Measurements from ENCODE around the gene KRTAP2-1. TPM values are rescaled to one million over a fixed set of nuclear protein-coding genes. Genes with fewer than 3 reads are reported as not detected.

Gene KRTAP2-1
- total and polyA plus RNA-seq, 7 donors: not detected

- Histone ChIP-seq H3K27me3 (peaks cover 0 to 6% (median 0%) of the 10 kb centered on the region in 3 donors), H3K4me1 (no peaks in the 10 kb centered on the region), H3K27ac (no peak within 1 kb of the TSS), H3K36me3 (no peaks in the 10 kb centered on the region), H3K9me3 (no peaks in the 10 kb centered on the region), H3K4me3 (no peak within 1 kb of the TSS)
- no peak for DNase-seq
- intact Hi-C loops (cut with DNase I): no loop called here
- no peak for TF ChIP-seq POLR2A (IDR thresholded peaks at IDR 0.05)
- TF ChIP-seq POLR2AphosphoS5 (IDR thresholded peaks at IDR 0.05): no peak
- TF ChIP-seq CTCF (IDR thresholded peaks at IDR 0.05): no peak
- TF ChIP-seq EP300 (IDR thresholded peaks at IDR 0.05): no peak
- 85 to 91% methylated on average over 12 of the region's 12 CpGs for WGBS, 2 donors
These were observed 17.4 kb downstream of the KRTAP2-1 start, which contains the start of gene KRTAP1-4 for GRCh38 chr17:41029633-41030245. TSS of gene KRTAP1-4 (minus strand) at chr17:41030195. CDS start at chr17:41030078, 117 bp downstream.

GRCh38 chr17:41026715-41027471, 20.2 kb downstream of the KRTAP2-1 start, which contains the start of gene KRTAP1-5:
TSS of gene KRTAP1-5 (minus strand) at chr17:41027208. CDS start at chr17:41027155, 53 bp downstream.
- no peak within 1 kb of the TSS for H3K4me3 ChIP-seq
- no peaks in the 10 kb centered on the region for H3K4me1 ChIP-seq
- no peaks in the 10 kb centered on the region for H3K9me3 ChIP-seq
- no peak within 1 kb of the TSS for H3K27ac ChIP-seq
- DNase-seq: no peak
- intact Hi-C loops (cut with DNase I): no loop called here
- TF ChIP-seq EP300 (IDR thresholded peaks at IDR 0.05) (no peak), POLR2A (IDR thresholded peaks at IDR 0.05) (no peak), POLR2AphosphoS5 (IDR thresholded peaks at IDR 0.05) (no peak), CTCF (IDR thresholded peaks at IDR 0.05) (no peak)
- H3K36me3 ChIP-seq: no peaks in the 10 kb centered on the region
- peaks cover 0 to 6% (median 0%) of the 10 kb centered on the region in 3 donors for H3K27me3 ChIP-seq
- WGBS, 2 donors: 82 to 83% methylated on average over 9 of the region's 9 CpGs

- intact Hi-C loops (cut with DNase I): no loop called here
- Histone ChIP-seq H3K4me1 (no peaks in the 10 kb centered on the region), H3K27me3 (peaks cover 0 to 3% (median 0%) of the 10 kb centered on the region in 3 donors), H3K9me3 (no peaks in the 10 kb centered on the region), H3K27ac (no peak overlapping the region), H3K36me3 (no peaks in the 10 kb centered on the region), H3K4me3 (no peak overlapping the region)
- WGBS, 2 donors: 84 to 93% methylated on average over 3 of the region's 3 CpGs
- TF ChIP-seq CTCF (IDR thresholded peaks at IDR 0.05): no peak
- TF ChIP-seq POLR2A (IDR thresholded peaks at IDR 0.05): no peak
- no peak for TF ChIP-seq POLR2AphosphoS5 (IDR thresholded peaks at IDR 0.05)
- TF ChIP-seq EP300 (IDR thresholded peaks at IDR 0.05): no peak
- no peak for DNase-seq
These were observed 22.4 kb downstream of the KRTAP2-1 start for GRCh38 chr17:41024697-41025096.

GRCh38 chr17:41020336-41020735, 26.8 kb downstream of the KRTAP2-1 start:
- H3K36me3 ChIP-seq: no peaks in the 10 kb centered on the region
- no peak overlapping the region for H3K27ac ChIP-seq
- no peaks in the 10 kb centered on the region for H3K9me3 ChIP-seq
- intact Hi-C loops (cut with DNase I): no loop called here
- TF ChIP-seq POLR2AphosphoS5 (IDR thresholded peaks at IDR 0.05) (no peak), POLR2A (IDR thresholded peaks at IDR 0.05) (no peak), CTCF (IDR thresholded peaks at IDR 0.05) (no peak), EP300 (IDR thresholded peaks at IDR 0.05) (no peak)
- no peak overlapping the region for H3K4me3 ChIP-seq
- no peak for DNase-seq
- H3K27me3 ChIP-seq: no peaks in the 10 kb centered on the region
- no peaks in the 10 kb centered on the region for H3K4me1 ChIP-seq

All from sigmoid colon (tissue), 7 donors.